ENCODE results near the gene CFAP53.
A peak's percentile ranks its signal among the peaks of the same experiment; 100 is the strongest.
"Not testable (repeated sequence)": the region's sequence is repeated elsewhere in the genome, so short reads cannot be mapped to it uniquely, and the experiment has no call there.

CFAP53 gene

DNA sequence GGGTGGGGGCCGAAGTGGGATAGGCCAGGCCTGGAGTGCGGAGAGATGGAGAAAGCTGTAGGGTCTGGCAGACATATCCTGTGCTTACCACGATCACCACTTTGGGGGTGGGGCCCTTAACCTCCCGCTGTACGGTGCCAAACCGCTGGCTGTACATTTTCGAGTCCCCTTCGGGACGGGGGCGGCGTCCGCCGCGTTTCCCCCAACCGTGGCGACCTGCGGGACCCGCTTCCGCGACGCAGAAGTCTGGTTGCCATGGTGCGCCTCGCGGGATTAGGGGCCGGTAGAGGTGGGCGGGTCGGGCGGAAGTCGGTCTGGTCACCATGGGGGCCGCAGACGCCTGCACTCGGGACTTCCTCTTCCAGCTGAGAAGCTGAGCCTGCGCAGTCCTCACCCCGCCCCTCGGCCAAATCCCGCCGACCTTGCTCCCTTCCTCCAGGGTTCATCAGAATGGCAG lies at the start of gene CFAP53:
TSS of gene CFAP53 (minus strand) at position 248 of the 457 bp plus-strand sequence. CDS start at position 157, 91 bp downstream.
- peak; percentile 87 for DNase-seq

DNA sequence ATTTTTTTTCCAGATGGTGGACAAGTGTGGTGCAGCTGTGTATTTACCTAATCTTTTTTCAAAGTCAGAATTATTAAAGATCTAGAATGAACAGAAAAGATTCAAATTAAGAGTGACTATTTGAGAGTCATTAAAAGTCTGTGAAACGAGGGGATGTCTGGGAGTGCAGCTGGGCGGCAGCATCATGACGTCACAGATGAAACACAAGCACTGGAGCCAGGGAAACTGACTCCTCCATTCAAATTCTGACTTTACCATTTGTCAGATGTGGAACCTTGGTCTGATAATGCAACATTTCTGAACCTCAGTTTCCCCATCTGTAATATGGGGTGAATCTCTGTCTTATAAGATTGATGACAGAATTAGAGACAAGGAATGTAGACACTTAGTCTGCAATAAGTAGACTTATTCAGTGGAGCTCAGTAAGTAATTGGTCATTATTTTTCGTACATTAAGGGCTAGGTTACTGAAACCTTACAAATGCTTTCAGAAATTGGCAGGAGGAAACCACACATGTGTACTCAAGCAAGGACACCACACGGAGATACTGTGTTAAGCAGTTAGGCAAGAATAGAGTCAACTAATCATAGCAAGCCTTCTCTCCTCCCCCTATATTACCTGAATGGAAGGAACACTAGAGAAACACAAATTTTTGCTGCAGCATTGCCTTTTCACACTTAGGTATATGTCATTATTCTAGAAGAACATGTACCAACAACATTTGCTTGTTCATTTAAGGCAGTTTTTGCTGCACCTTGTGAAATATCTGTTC lies 49.0 kb upstream of the CFAP53 start:
- DNase-seq = no peak

DNA sequence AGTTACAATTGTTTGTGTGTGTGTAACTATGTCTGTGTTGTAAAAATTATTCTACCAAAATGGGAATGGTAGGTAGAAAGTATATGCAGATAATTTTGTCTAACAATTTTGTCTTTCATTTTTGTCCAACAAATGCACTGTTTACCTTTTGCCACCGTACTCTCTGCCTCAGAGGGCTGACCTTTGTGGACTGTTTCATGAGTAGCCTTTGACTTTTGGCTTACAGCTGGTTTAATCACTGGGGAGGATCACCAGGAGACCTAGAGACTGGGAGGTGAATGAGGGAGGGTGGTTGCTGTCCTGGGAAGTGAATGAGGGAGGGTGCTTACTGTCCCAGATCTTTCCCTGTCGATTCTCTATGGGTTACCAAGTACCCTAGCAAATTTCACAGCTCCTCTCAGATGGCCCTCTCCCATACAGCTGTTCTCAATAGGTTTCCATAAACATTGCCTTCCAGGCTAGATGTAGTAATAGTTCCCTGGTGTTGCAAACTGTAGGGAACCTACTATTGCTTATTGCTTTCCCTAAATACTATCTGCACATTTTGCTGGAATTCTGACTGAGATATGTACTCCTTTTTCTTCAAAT lies 47.7 kb upstream of the CFAP53 start:
- no peak for DNase-seq

DNA sequence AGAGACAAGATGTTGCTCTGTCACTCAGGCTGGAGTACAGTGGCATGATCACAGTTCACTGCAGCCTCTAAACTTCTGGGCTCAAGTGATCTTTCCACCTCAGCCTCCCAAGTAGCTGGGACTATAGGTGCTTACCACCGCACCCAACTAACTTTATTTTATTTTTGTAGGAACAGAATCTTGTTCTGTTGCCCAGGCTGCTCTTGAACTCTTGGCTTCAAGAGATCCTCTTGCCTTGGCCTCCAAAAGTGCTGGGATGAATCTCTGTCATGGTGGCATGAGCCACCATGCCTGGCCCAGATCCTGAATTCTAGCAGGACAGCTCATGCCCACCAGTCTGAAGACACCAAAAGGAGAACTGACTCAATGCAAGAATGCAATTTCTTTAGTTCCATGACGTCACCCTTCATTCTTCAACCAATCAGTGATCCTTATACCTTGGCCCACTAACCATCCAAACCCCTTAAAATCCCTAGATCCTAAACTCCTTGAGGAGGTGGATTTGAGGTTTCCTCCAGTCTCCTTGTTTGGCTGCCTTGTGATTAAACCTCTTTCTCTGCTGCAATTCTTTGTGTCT lies 46.8 kb upstream of the CFAP53 start:
- DNase-seq = no peak

DNA sequence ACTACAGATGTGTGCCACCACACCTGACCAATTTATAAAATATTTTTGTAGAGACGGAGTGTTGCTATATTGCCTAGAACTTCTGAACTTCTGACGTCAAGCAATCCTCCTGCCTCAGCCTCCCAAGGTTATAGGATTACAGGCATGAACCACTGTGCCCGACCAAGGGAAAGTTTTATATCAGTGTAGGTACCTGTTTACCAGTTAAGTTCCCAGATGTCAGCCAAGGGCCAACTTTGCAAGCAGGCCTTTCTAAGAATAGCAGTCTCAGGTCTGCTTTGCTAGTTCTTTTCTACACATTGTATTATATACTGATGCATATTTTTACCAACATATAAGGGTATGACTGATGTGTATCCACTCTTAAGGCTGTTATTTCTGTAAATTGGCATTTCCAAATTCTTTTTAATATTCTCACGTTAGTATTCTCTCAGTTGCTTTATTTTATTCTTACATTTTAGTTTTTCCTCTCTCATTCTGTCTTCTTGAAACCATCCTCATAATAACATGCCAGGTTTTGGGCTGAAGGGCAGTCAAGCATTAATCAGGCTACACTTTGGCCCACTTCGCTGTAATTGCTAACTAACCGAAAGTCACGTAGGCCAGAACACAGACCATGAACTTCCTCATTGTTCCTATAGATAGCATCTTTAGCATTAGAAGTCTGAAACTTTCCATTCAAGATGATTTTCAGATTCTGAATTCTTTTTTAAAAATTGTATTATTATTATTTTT lies 46.2 kb upstream of the CFAP53 start:
- DNase-seq = no peak

DNA sequence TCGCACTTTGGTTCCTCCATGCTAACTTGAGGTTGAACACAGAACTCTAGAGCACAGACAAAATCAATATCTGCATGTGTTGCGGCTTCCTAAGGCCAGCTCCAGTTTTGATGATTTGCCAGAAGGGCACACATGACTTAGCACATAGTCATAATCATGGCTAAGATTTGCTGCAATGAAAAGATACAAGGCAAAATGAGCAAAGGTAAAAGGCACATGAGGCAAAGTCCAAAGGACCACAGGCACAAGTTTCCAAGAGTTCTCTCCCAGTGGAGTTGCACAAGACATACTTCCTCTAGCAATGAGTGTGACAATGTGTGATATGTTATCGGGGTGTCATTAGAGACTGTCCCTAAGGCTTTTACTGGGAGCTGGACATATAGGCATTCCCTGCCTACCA lies 45.4 kb upstream of the CFAP53 start:
- no peak for DNase-seq

GRCh38 chr18:50310080-50310479 lies 43.8 kb upstream of the CFAP53 start:
- DNase-seq = no peak

GRCh38 chr18:50308851-50309250 lies 42.6 kb upstream of the CFAP53 start:
- not testable (repeated sequence) for DNase-seq

GRCh38 chr18:50307738-50308470 lies 41.6 kb upstream of the CFAP53 start:
- peak; percentile 86 for DNase-seq

- DNase-seq = no peak
Measured at GRCh38 chr18:50307400-50307737, 41.1 kb upstream of the CFAP53 start.

- DNase-seq = no peak
Measured at GRCh38 chr18:50306944-50307343, 40.6 kb upstream of the CFAP53 start.

- no peak for DNase-seq
Measured at GRCh38 chr18:50301074-50301473, 34.8 kb upstream of the CFAP53 start.

DNA sequence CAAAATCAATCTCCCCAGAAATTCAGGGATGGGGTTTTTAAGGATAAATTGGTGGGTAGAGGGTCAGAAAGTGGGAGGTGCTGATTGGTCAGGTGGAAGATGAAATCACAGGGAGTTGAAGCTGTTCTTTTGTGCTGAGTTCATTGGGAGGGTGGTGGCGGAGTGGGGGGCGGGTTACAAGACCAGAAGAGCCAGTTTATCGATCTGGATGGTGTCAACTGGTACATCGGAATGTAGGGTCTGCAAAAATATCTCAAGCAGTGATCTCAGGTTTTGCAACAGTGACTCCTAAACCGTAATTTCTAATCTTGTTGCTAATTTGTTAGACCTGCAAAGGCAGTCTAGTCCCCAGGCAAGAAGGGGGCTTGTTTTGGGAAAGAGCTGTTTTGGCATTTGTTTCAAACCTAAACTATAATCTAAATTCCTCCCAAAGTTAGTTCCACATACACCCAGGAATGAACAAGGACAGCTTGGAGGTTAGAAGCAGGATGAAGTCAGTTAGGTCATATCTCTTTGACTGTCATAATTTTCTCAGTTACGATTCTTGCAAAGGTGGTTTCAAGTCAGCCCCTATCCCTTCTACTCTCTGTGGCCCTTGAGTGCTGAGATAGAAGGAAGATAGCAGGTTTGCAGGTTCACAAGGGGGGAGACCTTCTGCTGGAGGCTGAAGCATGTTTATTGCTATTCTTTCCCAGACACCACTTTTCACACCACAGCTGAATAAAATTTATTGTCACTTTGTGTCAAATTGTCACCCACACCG lies 33.5 kb upstream of the CFAP53 start:
- no peak for DNase-seq

DNA sequence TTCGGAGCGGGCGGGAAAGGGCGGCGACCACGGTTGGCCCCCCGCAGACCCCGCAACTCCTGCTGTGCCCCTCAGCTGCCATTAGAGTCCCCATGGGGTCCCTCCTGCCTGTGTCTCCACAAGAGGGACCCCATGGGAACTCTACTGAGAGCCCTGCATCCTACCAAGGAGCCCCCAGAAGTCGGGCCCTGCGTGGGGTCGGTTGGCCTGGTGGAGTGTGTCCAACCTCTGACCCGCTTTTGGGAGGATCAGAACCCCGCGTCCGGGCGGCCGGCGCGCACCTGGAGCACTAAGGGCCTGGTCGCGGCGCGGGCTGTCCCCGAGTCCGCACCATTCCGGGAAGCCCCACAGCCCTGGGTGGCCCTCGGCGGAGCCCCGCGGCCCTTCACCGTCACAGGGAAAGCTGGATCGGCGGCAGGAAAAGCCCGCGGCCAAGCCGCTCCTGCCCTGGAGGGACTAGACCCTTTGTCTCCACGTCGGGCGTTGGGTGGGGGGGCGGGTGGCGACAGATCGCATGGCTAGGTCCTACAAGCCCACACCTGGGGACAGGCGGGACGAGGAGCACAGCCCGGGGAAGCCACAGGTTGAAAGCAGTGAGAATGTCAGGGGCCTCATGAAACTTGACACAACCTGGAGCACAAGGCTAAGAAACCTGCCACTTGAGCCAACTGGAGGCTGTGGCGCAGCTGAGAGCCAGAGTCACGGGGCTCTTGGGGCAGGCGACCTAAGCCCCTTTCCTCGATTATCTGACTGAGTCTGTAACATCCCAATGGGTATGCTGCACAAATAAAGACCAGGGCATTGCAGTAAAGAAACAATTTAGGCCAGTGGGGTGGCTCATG lies 32.4 kb upstream of the CFAP53 start:
- DNase-seq = no peak

GRCh38 chr18:50297621-50298442 lies 31.5 kb upstream of the CFAP53 start:
- peak; percentile 64 for DNase-seq

- DNase-seq = no peak
Measured at GRCh38 chr18:50293039-50293438, 26.7 kb upstream of the CFAP53 start.

DNA sequence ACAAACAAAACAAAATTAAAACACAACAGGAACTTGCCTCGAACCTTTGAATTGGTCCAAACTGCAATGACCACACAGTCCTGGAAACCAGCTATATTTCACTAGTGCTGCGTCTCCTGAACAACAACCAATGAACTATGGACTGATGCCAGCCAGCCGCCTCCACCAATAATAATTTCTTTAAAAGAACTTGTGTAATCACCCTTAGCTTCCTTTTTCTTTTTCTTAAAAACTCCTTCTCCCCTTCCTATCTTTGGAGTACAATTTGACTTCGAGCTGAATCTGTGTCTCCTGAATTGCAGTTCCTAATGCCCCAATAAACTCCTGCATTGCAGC lies 22.8 kb upstream of the CFAP53 start:
- DNase-seq = no peak

- not testable (repeated sequence) for DNase-seq
Measured at GRCh38 chr18:50288348-50289107, 22.2 kb upstream of the CFAP53 start.

Data from activated gamma-delta T cell treated with Interleukin-2 at 50 U/mL for 16 hours (primary cell).